HepG2 (cell line): Measurements from ENCODE around the gene TBXAS1.

Experiments
- EP300 ChIP-seq, 3 experiments: sonication (generic) in 1 of 3; formaldehyde crosslinking in 1 of 3; IDR thresholded peaks; 2 replicates each; pipeline versions ENCODE4 v1.5.1 to v1.6.1; 2011 to 2020; ENCODE audit warnings: low read depth in 2 of 3, low read length in 2 of 3, borderline replicate concordance in 1 of 3, improper control_type of control experiment in 1 of 3, mild to moderate bottlenecking in 1 of 3, missing genetic modification reagents in 1 of 3, moderate library complexity in 1 of 3
- EZH2 ChIP-seq: conservative IDR thresholded peaks from 2 replicates; pipeline ENCODE4 v1.6.1; 2012; ENCODE audit warnings: mild to moderate bottlenecking, low read depth, low read length, moderate library complexity
- HOXA5 ChIP-seq: sonication (generic); formaldehyde crosslinking; IDR thresholded peaks from 2 replicates; pipeline ENCODE4 v1.4.0; 2020; ENCODE audit warnings: missing genetic modification reagents
- ZNF737 ChIP-seq: sonication (generic); formaldehyde crosslinking; IDR thresholded peaks from 2 replicates; pipeline ENCODE4 v1.5.0; 2020; ENCODE audit warnings: missing genetic modification reagents, mild to moderate bottlenecking, borderline replicate concordance

GRCh38 chr7:139855498-139856270 is 26.6 kb downstream of the TBXAS1 start:
- TF ChIP-seq EP300 (IDR thresholded peaks at IDR 0.05; ENCODE audit: low read depth in 2 of 2, low read length in 2 of 2): no peak
- no peak for TF ChIP-seq EP300 (CRISPR knock-in tag; IDR thresholded peaks at IDR 0.05; ENCODE audit: borderline replicate concordance)
- TF ChIP-seq EZH2: no peak
- TF ChIP-seq ZNF737 (CRISPR knock-in tag): no peak
- TF ChIP-seq HOXA5 (CRISPR knock-in tag): no peak
